Activated T-helper 1 cell treated with anti-CD3 and anti-CD28 coated beads, Interleukin-2, amount 50 U/mL, for 16 hours (primary cell): ENCODE results near the gene RXRA.
A peak's percentile ranks its signal among the peaks of the same experiment; 100 is the strongest.
"Not testable (repeated sequence)": the region's sequence is repeated elsewhere in the genome, so short reads cannot be mapped to it uniquely, and the experiment has no call there.

Experiments used
- DNase-seq, 2 donors: peaks; one replicate each; pipeline ENCODE4 v3.0.0-alpha.2; 2020; ENCODE audit warnings: low read depth in 1 of 2, low spot score in 1 of 2

Gene RXRA

DNA sequence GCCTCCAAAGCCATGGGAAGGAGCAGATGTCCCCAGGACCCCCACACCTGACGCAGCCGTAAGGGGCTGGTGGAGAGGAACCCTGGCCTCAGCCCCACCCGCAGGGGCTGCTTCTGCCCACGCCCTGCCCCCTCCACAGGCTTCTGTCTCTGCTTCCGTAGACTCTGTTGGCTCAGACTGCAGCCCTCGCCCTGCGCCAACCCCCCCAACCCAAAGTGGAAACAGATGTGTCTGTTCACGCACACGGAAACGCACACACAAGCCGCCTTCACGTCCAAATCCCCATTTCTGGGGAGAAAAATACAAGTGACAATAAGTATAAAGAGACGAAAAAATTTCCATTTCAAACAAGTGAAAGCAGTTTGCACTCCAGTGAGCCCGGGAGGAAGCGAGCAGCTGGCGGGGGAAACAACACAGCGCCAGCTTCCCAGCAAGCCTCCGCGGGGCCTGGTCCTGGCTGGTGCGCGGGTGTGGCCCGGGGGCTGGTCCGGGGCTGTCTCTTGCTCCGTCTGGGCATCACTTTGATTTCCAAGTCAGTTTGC lies 32.6 kb upstream of the RXRA start:
- no peak for DNase-seq

GRCh38 chr9:134294153-134295071 lies 31.8 kb upstream of the RXRA start:
- no peak for DNase-seq

DNA sequence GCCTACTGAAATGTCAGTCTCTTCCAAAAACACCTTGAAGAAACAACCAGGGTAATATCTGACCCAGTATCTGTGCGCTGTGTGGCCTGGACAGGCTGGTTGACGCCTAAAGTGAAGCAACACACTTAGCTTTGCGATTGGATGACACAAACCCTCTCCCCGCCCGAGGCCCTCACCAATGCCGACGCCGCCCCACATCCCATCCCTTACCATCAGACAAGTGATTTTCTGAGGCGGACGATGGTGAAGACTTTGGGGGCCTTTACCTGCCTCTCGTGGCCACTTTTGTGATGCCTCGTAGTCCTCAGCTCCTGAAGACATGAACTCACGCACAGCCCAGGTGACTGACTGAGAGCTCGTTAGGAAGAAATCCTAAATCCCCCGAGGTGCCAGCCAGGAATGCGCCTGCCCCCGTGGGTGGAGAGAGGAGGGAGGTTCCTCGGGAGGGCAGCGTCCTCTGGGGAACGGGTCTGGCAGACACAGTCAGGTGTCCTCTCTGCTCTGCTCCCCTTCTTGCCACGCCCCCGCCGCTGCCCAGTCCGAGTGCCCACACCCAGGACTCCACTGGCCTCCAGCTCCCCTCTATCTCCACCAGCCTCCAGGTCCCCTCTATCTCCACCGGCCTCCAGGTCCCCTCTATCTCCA lies 31.0 kb upstream of the RXRA start:
- no peak for DNase-seq

DNA sequence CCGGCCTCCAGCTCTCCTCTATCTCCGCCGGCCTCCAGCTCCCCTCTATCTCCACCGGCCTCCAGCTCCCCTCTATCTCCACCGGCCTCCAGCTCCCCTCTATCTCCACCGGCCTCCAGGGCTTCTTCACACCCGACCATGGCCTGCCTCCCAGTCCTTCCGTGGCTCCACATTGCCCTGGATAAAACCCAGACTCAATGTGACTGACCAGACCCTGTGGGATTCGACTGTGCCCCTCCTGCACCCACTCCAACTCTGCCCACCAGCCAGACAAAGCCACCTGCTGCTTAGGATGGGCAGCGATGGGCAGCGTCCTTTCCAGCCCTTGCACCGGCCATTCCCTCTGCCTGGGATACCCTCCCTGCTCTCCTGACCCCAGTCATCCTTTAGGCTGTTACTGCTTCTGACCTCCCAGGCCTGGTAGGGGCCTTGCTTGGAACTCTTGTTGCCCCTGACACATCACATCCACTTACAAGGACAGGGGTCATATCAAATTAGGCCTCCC lies 30.5 kb upstream of the RXRA start:
- no peak for DNase-seq

DNA sequence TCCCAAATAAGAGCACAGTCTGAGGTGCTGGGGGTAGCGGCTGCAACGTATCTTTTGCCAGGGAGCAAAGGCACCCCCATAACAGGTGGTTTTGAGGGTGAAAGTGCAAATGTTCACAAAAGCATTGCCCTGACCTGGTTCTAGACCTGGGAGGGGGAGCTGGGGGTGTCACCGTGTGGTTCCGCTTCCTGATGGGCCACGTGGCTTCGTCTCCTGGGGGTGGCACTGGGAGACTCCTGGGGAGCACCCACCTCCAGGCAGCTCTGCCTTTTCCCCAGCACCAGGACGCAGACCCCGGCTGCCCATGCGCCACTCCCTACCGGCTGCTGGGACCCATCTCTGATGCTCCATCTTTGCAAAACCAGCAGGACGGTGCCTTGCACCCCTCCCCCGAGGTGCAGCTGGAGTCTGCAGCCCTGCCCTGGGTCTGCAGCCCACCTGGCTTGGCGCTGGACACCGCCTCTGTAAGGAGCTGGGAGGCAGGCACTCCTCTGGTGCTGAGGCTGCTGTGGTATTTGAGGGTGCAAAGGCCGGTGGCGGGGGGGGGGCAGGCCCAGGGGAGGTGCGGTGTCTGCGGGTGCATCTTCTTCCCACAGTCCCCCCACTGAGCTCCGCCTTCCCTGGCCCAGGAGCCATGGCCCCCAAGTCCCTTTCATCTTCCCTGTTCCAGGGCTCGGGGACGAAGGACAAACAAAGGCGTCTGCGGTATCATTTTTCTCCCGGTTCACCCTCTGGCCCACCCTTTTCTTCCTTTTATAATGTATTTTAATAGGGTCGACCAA lies 29.8 kb upstream of the RXRA start:
- no peak for DNase-seq

- DNase-seq, result no peak
Measured at GRCh38 chr9:134297083-134297410, 29.2 kb upstream of the RXRA start.

DNA sequence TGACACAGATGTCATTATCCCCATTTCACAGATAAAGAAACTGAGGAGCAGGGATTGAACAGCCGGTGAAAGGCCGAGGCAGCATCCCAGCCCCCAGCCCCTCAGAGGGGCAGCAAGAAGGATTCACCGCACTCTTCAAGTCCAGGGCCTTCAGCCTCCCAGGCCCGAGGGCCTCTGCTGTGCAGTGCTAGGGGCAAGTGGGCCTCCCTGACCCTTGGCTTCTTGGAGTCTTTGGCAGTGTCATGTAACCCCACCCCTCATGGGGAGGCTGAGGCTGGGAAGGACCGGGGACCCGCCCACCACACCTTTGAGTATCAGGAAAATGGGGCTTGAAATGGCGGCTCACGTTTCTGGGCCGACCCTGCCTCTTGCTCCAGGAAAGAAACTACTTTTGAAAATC lies 28.7 kb upstream of the RXRA start:
- no peak for DNase-seq

GRCh38 chr9:134298000-134298399 lies 28.3 kb upstream of the RXRA start:
- DNase-seq, result no peak

DNA sequence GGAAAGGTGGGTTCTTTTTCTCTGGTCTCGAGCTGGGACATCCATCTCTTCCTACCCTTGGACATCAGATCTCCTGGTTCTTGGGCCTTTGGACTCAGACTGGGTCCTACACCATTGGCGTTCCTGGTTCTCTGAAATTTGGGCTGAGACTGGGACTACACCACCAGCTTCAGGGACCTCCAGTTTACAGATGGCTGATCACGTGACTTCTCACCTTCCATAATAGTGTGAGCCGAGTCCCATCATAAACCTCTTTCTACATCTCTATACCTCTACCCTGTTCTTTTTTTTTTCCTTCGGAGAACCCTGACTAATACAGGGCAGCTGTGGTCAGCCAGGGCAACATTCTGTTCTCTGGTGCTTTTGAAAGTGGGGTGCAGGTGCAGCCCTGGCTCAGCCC lies 27.2 kb upstream of the RXRA start:
- DNase-seq, result no peak

- no peak for DNase-seq
Measured at GRCh38 chr9:134299883-134300282, 26.4 kb upstream of the RXRA start.

DNA sequence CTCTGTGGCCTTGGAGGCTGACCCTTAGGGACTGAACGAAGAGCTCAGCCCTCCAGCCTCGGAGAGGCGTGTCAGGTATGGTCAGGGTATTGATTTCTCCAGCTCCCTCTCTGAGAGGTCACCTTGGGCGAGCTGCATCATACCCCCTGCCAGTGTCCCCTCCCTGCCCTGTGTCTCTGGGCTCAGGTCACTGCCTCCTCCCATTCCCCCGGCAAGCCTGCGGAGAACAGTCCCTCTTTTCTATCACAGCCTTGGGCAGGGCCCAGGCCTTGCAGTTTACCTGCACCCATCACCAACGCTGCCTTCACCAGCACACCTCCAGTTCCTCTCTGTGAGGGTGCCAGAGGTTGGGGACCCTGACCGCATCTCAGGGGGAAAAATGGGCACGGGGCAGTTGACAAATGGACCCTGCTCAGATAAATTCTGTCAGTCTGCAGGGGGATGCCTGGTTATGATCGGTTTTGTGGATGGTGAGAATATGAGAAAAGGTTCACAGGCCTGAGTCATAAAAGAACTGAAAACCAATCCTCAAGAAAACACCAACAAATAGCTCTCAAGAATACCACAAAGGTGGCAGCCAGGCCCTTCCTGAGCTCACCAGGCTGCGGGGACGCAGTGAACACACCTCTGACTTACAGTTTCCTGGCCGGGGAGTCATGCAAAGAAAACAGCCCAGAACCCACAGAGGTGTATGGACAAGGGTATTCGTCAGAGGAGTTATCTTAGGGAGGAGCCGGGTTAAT lies 24.7 kb upstream of the RXRA start:
- DNase-seq, result peak; percentile 30 to 33

GRCh38 chr9:134302130-134302817 lies 24.0 kb upstream of the RXRA start:
- no peak for DNase-seq

GRCh38 chr9:134303601-134304000 lies 22.7 kb upstream of the RXRA start:
- DNase-seq, result no peak

- no peak for DNase-seq
Measured at GRCh38 chr9:134304261-134304660, 22.0 kb upstream of the RXRA start.

DNA sequence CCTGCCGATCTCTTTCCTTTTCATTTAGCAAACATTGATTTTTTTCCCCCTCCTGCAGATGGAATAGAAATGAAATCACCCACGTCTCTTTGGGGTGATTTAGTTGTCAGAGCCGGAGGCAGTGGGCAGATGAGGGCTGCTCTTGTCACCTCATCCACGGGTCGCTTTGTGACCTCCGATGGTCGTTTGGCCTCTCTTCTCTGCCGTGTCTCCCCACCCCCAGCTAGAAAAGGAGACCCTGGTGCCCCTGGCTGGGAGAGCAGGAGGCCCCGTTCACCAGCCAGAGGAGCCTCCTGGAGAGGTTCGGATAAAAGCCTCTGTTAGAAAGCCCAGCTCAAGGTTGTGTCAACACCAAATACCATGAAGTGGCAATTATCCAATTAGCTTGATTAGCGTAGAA lies 21.6 kb upstream of the RXRA start:
- DNase-seq, result no peak

- no peak for DNase-seq
Measured at GRCh38 chr9:134305533-134305932, 20.7 kb upstream of the RXRA start.

DNA sequence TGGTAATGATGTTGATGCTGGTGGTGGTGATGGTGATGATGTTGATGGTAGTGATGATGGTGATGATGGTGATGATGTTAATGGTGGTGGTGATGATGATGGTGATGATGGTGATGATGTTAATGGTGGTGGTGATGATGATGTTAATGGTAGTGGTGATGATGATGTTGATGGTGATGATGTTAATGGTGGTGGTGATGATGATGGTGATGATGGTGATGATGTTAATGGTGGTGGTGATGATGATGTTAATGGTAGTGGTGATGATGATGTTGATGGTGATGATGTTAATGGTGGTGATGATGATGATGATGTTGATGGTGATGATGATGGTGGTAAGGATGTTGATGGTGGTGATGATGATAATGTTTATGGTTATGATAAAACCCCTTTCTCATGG lies 20.2 kb upstream of the RXRA start:
- not testable (repeated sequence) for DNase-seq

GRCh38 chr9:134306636-134307600 lies 19.3 kb upstream of the RXRA start:
- no peak for DNase-seq
